SK-N-SH (cell line): ENCODE data around the gene DZIP3. TPM values are rescaled to one million over a fixed set of nuclear protein-coding genes. Genes with fewer than 3 reads are reported as not detected.

ENCODE experiments used
- CTCF ChIA-PET: fragments of 300-600, 350-600 bp; formaldehyde crosslinking; extraction: SDS; loops from one replicate; lab custom pipeline; 2021; lab: Yijun Ruan, JAX
- POLR2A ChIA-PET: fragments of 350-600 bp; sonication (Branson Sonifier 250); formaldehyde crosslinking; extraction: SDS; loops from one replicate; lab custom pipeline; 2020; ENCODE audit warnings: antibody characterized with exemption, inconsistent platforms; lab: Yijun Ruan, JAX
- DNase-seq: peaks from one replicate; pipeline ENCODE4 v3.0.0; 2012
- H2AFZ ChIP-seq: fragments of 200-600 bp; sonication (generic); 2 replicates; pipeline ENCODE4 v1.8.1; 2016; ENCODE audit warnings: antibody characterized with exemption, mild to moderate bottlenecking, low read depth
- H3F3A ChIP-seq: fragments of 200-600 bp; sonication (generic); replicated peaks from 2 replicates; pipeline ENCODE3; 2016; ENCODE audit warnings: antibody characterized with exemption, mild to moderate bottlenecking; ENCODE audit not compliant: insufficient read depth
- H3K27ac ChIP-seq, 2 experiments: fragments of 200-500 bp in 1 of 2; fragments of 200-600 bp in 1 of 2; sonication (Bioruptor generic) in 1 of 2; sonication (generic), shearing (Covaris generic) in 1 of 2; 2 replicates each; pipeline versions ENCODE4 v1.5.1 to v1.6.1; 2014 to 2016; ENCODE audit warnings: low read depth in 2 of 2, inconsistent platforms in 1 of 2, low read length in 1 of 2, mild to moderate bottlenecking in 1 of 2, mixed read lengths in 1 of 2
- H3K27me3 ChIP-seq: fragments of 200-600 bp; sonication (generic), shearing (Covaris generic); 2 replicates; pipeline ENCODE4 v1.6.1; 2016; ENCODE audit warnings: mixed run types; ENCODE audit not compliant: insufficient read depth
- H3K36me3 ChIP-seq, 2 experiments: fragments of 200-500 bp in 1 of 2; fragments of 200-600 bp in 1 of 2; sonication (Bioruptor generic) in 1 of 2; sonication (generic) in 1 of 2; replicated peaks in 1 of 2; 2 replicates each; pipeline versions ENCODE3 to v1.5.1; 2014 to 2016; ENCODE audit warnings: low read length in 1 of 2, mild to moderate bottlenecking in 1 of 2; ENCODE audit not compliant: insufficient read depth in 2 of 2, control insufficient read depth in 1 of 2
- H3K4me1 ChIP-seq, 2 experiments: fragments of 200-500 bp in 1 of 2; fragments of 200-600 bp in 1 of 2; sonication (Bioruptor generic) in 1 of 2; sonication (generic), shearing (Covaris generic) in 1 of 2; 2 replicates each; pipeline versions ENCODE4 v1.5.1 to v1.6.1; 2014 to 2016; ENCODE audit warnings: low read depth in 1 of 2, low read length in 1 of 2, mixed run types in 1 of 2; ENCODE audit not compliant: insufficient read depth in 2 of 2, control insufficient read depth in 1 of 2
- H3K4me2 ChIP-seq: fragments of 200-600 bp; sonication (generic), shearing (Covaris generic); 2 replicates; pipeline ENCODE4 v1.6.1; 2017; ENCODE audit warnings: mixed run types
- H3K4me3 ChIP-seq, 2 experiments: fragments of 200-500 bp in 1 of 2; fragments of 200-600 bp in 1 of 2; sonication (Bioruptor generic) in 1 of 2; sonication (generic), shearing (Covaris generic) in 1 of 2; 2 replicates each; pipeline versions ENCODE4 v1.5.1 to v1.8.1; 2014 to 2016; ENCODE audit warnings: low read depth in 2 of 2, inconsistent platforms in 1 of 2, low read length in 1 of 2, mild to moderate bottlenecking in 1 of 2, mixed read lengths in 1 of 2, moderate library complexity in 1 of 2
- H3K79me2 ChIP-seq: fragments of 200-600 bp; sonication (generic); 2 replicates; pipeline ENCODE4 v1.8.1; 2017; ENCODE audit warnings: mild to moderate bottlenecking; ENCODE audit not compliant: insufficient read depth
- H3K9ac ChIP-seq: fragments of 200-600 bp; sonication (generic); 2 replicates; pipeline ENCODE4 v1.6.1; 2017; ENCODE audit warnings: mixed run types
- H3K9me2 ChIP-seq: fragments of 200-600 bp; sonication (generic); 2 replicates; pipeline ENCODE4 v1.6.1; 2017; ENCODE audit warnings: mixed run types
- H3K9me3 ChIP-seq: fragments of 200-600 bp; sonication (generic); 2 replicates; pipeline ENCODE4 v1.6.1; 2017; ENCODE audit warnings: mixed run types, mild to moderate bottlenecking, moderate library complexity
- H4K20me1 ChIP-seq: fragments of 200-600 bp; sonication (generic); 2 replicates; pipeline ENCODE4 v1.6.1; 2017; ENCODE audit warnings: mild to moderate bottlenecking, mixed run types; ENCODE audit not compliant: insufficient read depth
- ELF1 ChIP-seq: IDR thresholded peaks from 2 replicates; pipeline ENCODE4 v1.4.0; 2012
- MEF2A ChIP-seq: IDR thresholded peaks from 2 replicates; pipeline ENCODE4 v1.4.0; 2012; ENCODE audit warnings: low read depth, borderline replicate concordance
- NFIC ChIP-seq: IDR thresholded peaks from 2 replicates; pipeline ENCODE4 v1.4.0; 2012; ENCODE audit warnings: borderline replicate concordance
- NRF1 ChIP-seq: IDR thresholded peaks from 2 replicates; pipeline ENCODE4 v1.6.1; 2012; ENCODE audit warnings: low read depth, mild to moderate bottlenecking, low read length
- RFX5 ChIP-seq: IDR thresholded peaks from 2 replicates; pipeline ENCODE4 v1.6.1; 2012; ENCODE audit warnings: mild to moderate bottlenecking, improper control_type of control experiment, low read length
- SIN3A ChIP-seq: IDR thresholded peaks from 2 replicates; pipeline ENCODE4 v1.6.1; 2012; ENCODE audit warnings: low read depth, mild to moderate bottlenecking, low read length, moderate library complexity, borderline replicate concordance
- SMC3 ChIP-seq: IDR thresholded peaks from 2 replicates; pipeline ENCODE4 v1.6.1; 2012; ENCODE audit warnings: low read depth, low read length, improper control_type of control experiment
- TAF1 ChIP-seq: IDR thresholded peaks from 2 replicates; pipeline ENCODE4 v1.6.1; 2012; ENCODE audit warnings: low read depth, mild to moderate bottlenecking, low read length, moderate library complexity, borderline replicate concordance
- TEAD4 ChIP-seq: IDR thresholded peaks from 2 replicates; pipeline ENCODE4 v1.4.0; 2012; ENCODE audit warnings: mild to moderate bottlenecking, borderline replicate concordance; ENCODE audit not compliant: insufficient read depth
- USF2 ChIP-seq: fragments of 150-350 bp; IDR thresholded peaks from 2 replicates; pipeline ENCODE4 v1.6.1; 2017; ENCODE audit warnings: antibody characterized with exemption, low read length, low read depth, borderline replicate concordance
- WGBS: methylation state at CpG from one replicate; pipeline ENCODE4 v1.1.6; 2017; ENCODE audit warnings: low lambda C conversion rate; 5-methylcytosine and 5-hydroxymethylcytosine counted together
- polyA plus RNA-seq, 3 experiments: library from polyadenylated mRNA; depleted of rRNA; stranded (reverse); fragments of >200 nt; gene quantifications; 2 replicates each; pipeline ENCODE4 v1.2.3, GENCODE V29; 2012

DZIP3 gene
- polyA plus RNA-seq, 1 of the 3 experiments (the other 2 are of a cell fraction) = 6.3 TPM

DNA sequence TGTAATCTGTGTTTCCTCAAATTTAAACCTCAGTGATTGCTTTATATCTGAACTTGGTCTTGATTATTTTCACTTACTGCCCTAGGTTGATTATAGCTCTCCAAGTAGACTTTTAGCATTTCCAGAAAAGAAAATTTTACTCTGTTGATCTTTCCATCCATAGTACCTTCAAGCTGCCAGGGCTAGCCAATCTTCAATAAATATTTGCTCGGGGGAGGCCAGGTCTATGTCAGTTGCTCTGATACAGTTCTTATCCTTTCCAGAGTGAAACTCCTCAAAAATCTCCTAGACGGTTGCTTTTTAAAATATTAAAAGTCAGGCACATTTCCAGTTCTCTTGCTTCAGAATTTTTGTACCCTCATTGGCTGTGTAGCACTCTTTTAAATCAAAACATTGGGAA, 128.9 kb downstream of the DZIP3 start:
- H3K4me2 ChIP-seq = peak overlapping the region; percentile 45
- no peaks in the 10 kb centered on the region for H3K36me3 ChIP-seq
- H2AFZ ChIP-seq = peak overlapping the region; percentile 40
- peaks cover 0 to 15% of the 10 kb centered on the region in 2 experiments; a peak in 2 of 4 replicates for H3K4me1 ChIP-seq
- no peaks in the 10 kb centered on the region for H3K27me3 ChIP-seq
- H3K27ac ChIP-seq = peak overlapping the region in 1 of 2 experiments; percentile 20; a peak in 2 of 4 replicates
- no peaks in the 10 kb centered on the region for H3K79me2 ChIP-seq
- H3K9ac ChIP-seq = no peak overlapping the region
- H3K4me3 ChIP-seq = no peak overlapping the region
- POLR2A ChIA-PET = no interaction called here
- no peaks in the 10 kb centered on the region for H3K9me3 ChIP-seq
- no peak for DNase-seq
- H4K20me1 ChIP-seq = no peaks in the 10 kb centered on the region
- 59% methylated on average over 2 of the region's 2 CpGs for WGBS
- H3F3A ChIP-seq = peaks cover 7% of the 10 kb centered on the region
- TF ChIP-seq SIN3A (no peak), NFIC (no peak), TAF1 (no peak)
- no peaks in the 10 kb centered on the region for H3K9me2 ChIP-seq
- CTCF ChIA-PET = interaction anchor here (1.6 to 3.0 kb wide), 2 partner anchors 11 to 196 kb away, joined by 3 to 10 read pairs; no protein-coding TSS in a partner anchor

- TF ChIP-seq NFIC (peak; percentile 7; the same call in 1 of the 2 replicates), SMC3 (no peak), USF2 (no peak), MEF2A (no peak), RFX5 (no peak), TEAD4 (peak; percentile 48; the same call in 1 of the 2 replicates), ELF1 (no peak), NRF1 (no peak)
- CTCF ChIA-PET = interaction anchor here (1.2 to 3.0 kb wide), 3 partner anchors 12 to 196 kb away, joined by 3 to 10 read pairs (median 4); no protein-coding TSS in a partner anchor
Measured at GRCh38 chr3:108719178-108719806, 129.8 kb downstream of the DZIP3 start.

More at GRCh38 chr3:108719178-108719806, 129.8 kb downstream of the DZIP3 start:
- Histone ChIP-seq H3K4me2 (peak overlapping the region; percentile 45), H3K9ac (no peak overlapping the region), H3K4me3 (no peak overlapping the region), H3K79me2 (no peaks in the 10 kb centered on the region), H3K4me1 (peaks cover 0 to 15% of the 10 kb centered on the region in 2 experiments; a peak in 2 of 4 replicates), H3F3A (peaks cover 7% of the 10 kb centered on the region), H3K9me2 (no peaks in the 10 kb centered on the region), H3K27me3 (no peaks in the 10 kb centered on the region), H3K36me3 (no peaks in the 10 kb centered on the region), H3K27ac (peak overlapping the region in 1 of 2 experiments; percentile 20; a peak in 2 of 4 replicates), H3K9me3 (no peaks in the 10 kb centered on the region), H4K20me1 (no peaks in the 10 kb centered on the region), H2AFZ (peak overlapping the region; percentile 40; the same call in 1 of the 2 replicates)
- whole genome bisulfite sequencing = 39% methylated on average over 2 of the region's 2 CpGs
- DNase-seq = no peak
- POLR2A ChIA-PET = no interaction called here
